IMR-90 (cell line): ENCODE results near the gene CCDC28B. TPM values are rescaled to one million over a fixed set of nuclear protein-coding genes. Genes with fewer than 3 reads are reported as not detected.

Source experiments
- ATAC-seq: fragments of 200-7000 bp; cut with Tn5 transposase; 2 replicates; pipeline ENCODE4 v1.9.1; 2020; ENCODE audit warnings: low read depth, mild to moderate bottlenecking, moderate library complexity
- BruUV-seq: library from RNA; stranded (reverse); fragments of 400-500 nt; replicated peaks from 2 replicates; lab custom pipeline; 2021; lab: Mats Ljungman, UMichigan
- CTCF ChIA-PET: fragments of 300-600 bp; formaldehyde crosslinking; extraction: SDS; loops from one replicate; lab custom pipeline; 2021; ENCODE audit warnings: antibody characterized with exemption; lab: Yijun Ruan, JAX
- POLR2A ChIA-PET: fragments of 300-600 bp; sonication (Branson Sonifier 250); formaldehyde crosslinking; loops from one replicate; lab custom pipeline; 2022; ENCODE audit warnings: antibody characterized with exemption; ENCODE audit not compliant: unreplicated experiment; lab: Charles Lee
- DNase-seq: peaks from one replicate; pipeline ENCODE4 v3.0.0; 2013
- H2AFZ ChIP-seq: replicated peaks from 2 replicates; pipeline ENCODE3; 2013; ENCODE audit warnings: low read length, mild to moderate bottlenecking; ENCODE audit not compliant: poor library complexity
- H2AK5ac ChIP-seq: 2 replicates; pipeline ENCODE4 v1.6.1; 2013; ENCODE audit warnings: low read depth, low read length, inconsistent platforms
- H2AK9ac ChIP-seq: replicated peaks from 2 replicates; pipeline ENCODE3; 2013; ENCODE audit warnings: mild to moderate bottlenecking, low read depth, low read length, moderate library complexity; ENCODE audit not compliant: poor library complexity
- H2BK120ac ChIP-seq: 2 replicates; pipeline ENCODE4 v1.6.1; 2013; ENCODE audit warnings: low read depth, low read length, inconsistent platforms
- H2BK15ac ChIP-seq: 3 replicates; pipeline ENCODE4 v1.6.1; 2013; ENCODE audit warnings: low read depth, low read length, inconsistent platforms
- H2BK20ac ChIP-seq: 2 replicates; pipeline ENCODE4 v1.6.1; 2013; ENCODE audit warnings: low read depth, mild to moderate bottlenecking, inconsistent platforms, low read length, moderate library complexity
- H2BK5ac ChIP-seq: 2 replicates; pipeline ENCODE4 v1.6.1; 2013; ENCODE audit warnings: mild to moderate bottlenecking, low read depth, low read length, inconsistent platforms; ENCODE audit not compliant: poor library complexity, severe bottlenecking
- H3K14ac ChIP-seq: replicated peaks from 2 replicates; pipeline ENCODE4 v1.6.1; 2013; ENCODE audit warnings: low read depth, low read length, inconsistent platforms
- H3K18ac ChIP-seq: 2 replicates; pipeline ENCODE4 v1.6.1; 2013; ENCODE audit warnings: low read depth, low read length, control low read depth
- H3K23ac ChIP-seq: 2 replicates; pipeline ENCODE4 v1.6.1; 2013; ENCODE audit warnings: low read depth, low read length, inconsistent platforms
- H3K27ac ChIP-seq: 2 replicates; pipeline ENCODE4 v1.5.1; 2013; ENCODE audit warnings: mild to moderate bottlenecking, control low read depth, low read length; ENCODE audit not compliant: insufficient read depth
- H3K27me3 ChIP-seq: 2 replicates; pipeline ENCODE4 v1.6.1; 2013; ENCODE audit warnings: low read length; ENCODE audit not compliant: control insufficient read depth, insufficient read depth
- H3K36me3 ChIP-seq: 2 replicates; pipeline ENCODE4 v1.6.1; 2013; ENCODE audit warnings: low read length, mixed read lengths; ENCODE audit not compliant: control insufficient read depth, insufficient read depth
- H3K4ac ChIP-seq: 2 replicates; pipeline ENCODE4 v1.6.1; 2013; ENCODE audit warnings: low read depth, low read length, inconsistent platforms
- H3K4me1 ChIP-seq: 2 replicates; pipeline ENCODE4 v1.6.1; 2013; ENCODE audit warnings: low read length, mixed read lengths; ENCODE audit not compliant: control insufficient read depth, insufficient read depth
- H3K4me2 ChIP-seq: 2 replicates; pipeline ENCODE4 v1.6.1; 2013; ENCODE audit warnings: low read depth, mild to moderate bottlenecking, control low read depth, low read length, moderate library complexity
- H3K4me3 ChIP-seq: 2 replicates; pipeline ENCODE4 v1.5.1; 2013; ENCODE audit warnings: low read depth, mild to moderate bottlenecking, control low read depth, low read length, moderate library complexity; ENCODE audit not compliant: insufficient read depth
- H3K56ac ChIP-seq: 2 replicates; pipeline ENCODE4 v1.6.1; 2013; ENCODE audit warnings: low read length, inconsistent platforms; ENCODE audit not compliant: insufficient read depth; ENCODE audit errors: extremely low read depth
- H3K79me1 ChIP-seq, 2 experiments: 2 replicates each; pipeline ENCODE4 v1.6.1; 2013; ENCODE audit warnings: low read length in 2 of 2, inconsistent platforms in 1 of 2, low read depth in 1 of 2
- H3K9ac ChIP-seq: 2 replicates; pipeline ENCODE4 v1.6.1; 2013; ENCODE audit warnings: low read depth, low read length, control low read depth
- H3K9me1 ChIP-seq: 2 replicates; pipeline ENCODE4 v1.6.1; 2013; ENCODE audit warnings: low read length, inconsistent platforms; ENCODE audit not compliant: insufficient read depth
- H3K9me3 ChIP-seq: 2 replicates; pipeline ENCODE4 v1.6.1; 2013; ENCODE audit warnings: low read length; ENCODE audit not compliant: control insufficient read depth, insufficient read depth
- H4K20me1 ChIP-seq: 2 replicates; pipeline ENCODE4 v1.6.1; 2013; ENCODE audit warnings: low read length, inconsistent platforms; ENCODE audit not compliant: insufficient read depth
- H4K5ac ChIP-seq: 2 replicates; pipeline ENCODE4 v1.6.1; 2013; ENCODE audit warnings: mild to moderate bottlenecking, low read depth, low read length, control low read depth
- H4K8ac ChIP-seq, 2 experiments: 2 replicates each; pipeline ENCODE4 v1.6.1; 2013; ENCODE audit warnings: low read depth in 2 of 2, low read length in 2 of 2, control low read depth in 1 of 2, inconsistent platforms in 1 of 2
- H4K91ac ChIP-seq: 2 replicates; pipeline ENCODE4 v1.6.1; 2013; ENCODE audit warnings: low read depth, low read length, inconsistent platforms; ENCODE audit not compliant: insufficient read depth
- MAFK ChIP-seq: IDR thresholded peaks from 2 replicates; pipeline ENCODE4 v1.6.1; 2012; ENCODE audit warnings: low read depth, low read length, improper control_type of control experiment
- MAZ ChIP-seq: IDR thresholded peaks from 2 replicates; pipeline ENCODE4 v1.6.1; 2012; ENCODE audit warnings: low read depth, mild to moderate bottlenecking, low read length, improper control_type of control experiment, moderate library complexity, borderline replicate concordance
- NFE2L2 ChIP-seq: fragments of 150-350 bp; IDR thresholded peaks from 2 replicates; pipeline ENCODE4 v1.6.1; 2016; ENCODE audit warnings: low read depth, mild to moderate bottlenecking, low read length
- RAD21 ChIP-seq: IDR thresholded peaks from 2 replicates; pipeline ENCODE4 v1.6.1; 2012; ENCODE audit warnings: low read length, improper control_type of control experiment
- RCOR1 ChIP-seq: IDR thresholded peaks from 2 replicates; pipeline ENCODE4 v1.6.1; 2012; ENCODE audit warnings: mild to moderate bottlenecking, low read length, improper control_type of control experiment; ENCODE audit not compliant: insufficient replicate concordance
- SMC3 ChIP-seq: fragments of 150-350 bp; IDR thresholded peaks from 2 replicates; pipeline ENCODE4 v1.6.1; 2016; ENCODE audit warnings: low read depth, mild to moderate bottlenecking, antibody characterized with exemption, low read length, moderate library complexity
- WGBS, 2 experiments: methylation state at CpG; one replicate each; pipeline versions ENCODE4 v1.1.5 to v1.1.7; 2013; ENCODE audit warnings: missing lambda C conversion rate in 2 of 2; ENCODE audit not compliant: insufficient read length in 1 of 2; ENCODE audit errors: extremely low coverage in 2 of 2; 5-methylcytosine and 5-hydroxymethylcytosine counted together
- dilution Hi-C: fragments of 300-500 bp; cut with HindIII; formaldehyde crosslinking; loops from one replicate; pipeline ENCODE4 v1.14.3; 2018; ENCODE audit warnings: low sequenced_read_pairs; ENCODE audit not compliant: unreplicated experiment
- in situ Hi-C: fragments of 300-500 bp; cut with MboI; formaldehyde crosslinking; loops from 3 replicates; pipeline ENCODE4 v1.14.3; 2019; ENCODE audit warnings: low sequenced_read_pairs, inconsistent platforms, mixed read lengths
- intact Hi-C: fragments of 100-400 bp; cut with micrococcal nuclease; formaldehyde crosslinking; loops from 2 replicates; pipeline ENCODE4 v1.10.0; 2022
- polyA plus RNA-seq, 3 experiments: library from polyadenylated mRNA; depleted of rRNA; stranded (reverse); fragments of >200 nt; gene quantifications; 2 replicates each; pipeline ENCODE4 v1.2.3, GENCODE V29; 2012; ENCODE audit warnings: low replicate concordance in 1 of 3
- total RNA-seq: library from RNA; depleted of rRNA; stranded (reverse); fragments of >200 nt; gene quantifications from 2 replicates; pipeline ENCODE4 v1.2.3, GENCODE V29; 2012
- TF ChIP-seq, protein P1 (sequence below): fragments of 150-350 bp; IDR thresholded peaks from 2 replicates; pipeline ENCODE4 v1.6.1; 2017; ENCODE audit warnings: mild to moderate bottlenecking, antibody characterized with exemption, low read length, low read depth

The CCDC28B gene
- total and polyA plus RNA-seq, 2 of the 4 experiments (the other 2 are of a cell fraction), result 17.2 to 18.4 TPM

DNA sequence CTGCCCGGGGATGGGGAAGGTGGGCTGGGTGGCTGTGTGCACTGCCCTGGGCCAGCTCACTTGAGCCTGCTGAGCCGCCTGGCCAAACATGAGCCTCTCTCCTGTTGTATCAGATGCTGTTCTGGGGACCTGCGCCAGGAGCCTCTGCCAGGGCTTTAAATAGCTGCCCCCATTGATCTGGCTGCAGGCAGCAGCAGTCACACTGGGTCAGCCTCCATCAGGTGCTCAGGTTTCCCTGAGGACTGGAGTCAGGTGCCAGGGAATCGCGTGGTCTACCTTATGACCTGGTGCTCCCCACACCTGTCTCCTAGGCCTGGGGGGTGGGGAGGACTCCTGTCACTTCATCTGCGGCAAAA, 700 bp upstream of the CCDC28B start:
- dilution Hi-C loops, result no loop called here
- BruUV-seq, result no TSS peak

More for the DNA sequence above, 700 bp upstream of the CCDC28B start:
- peak; percentile 26 for DNase-seq
- intact Hi-C loops (no loop called here), in situ Hi-C loops (no loop called here)
- Histone ChIP-seq H4K5ac (no peak overlapping the region), H2BK20ac (peak overlapping the region; percentile 2; the same call in 1 of the 2 replicates), H3K4ac (peak overlapping the region; percentile 88), H3K27ac (peak overlapping the region; percentile 78; the same call in 1 of the 2 replicates), H3K4me1 (peaks cover 31% of the 10 kb centered on the region), H4K8ac (peak overlapping the region in 1 of 2 experiments; percentile 88; a peak in 1 of 4 replicates), H3K27me3 (no peaks in the 10 kb centered on the region), H3K23ac (0 out of 2 replicates have a peak overlapping the region, but pooled peaks have one; percentile 13), H3K79me1 (peaks cover under 1 to 49% of the 10 kb centered on the region in 2 experiments; a peak in 2 of 4 replicates), H3K14ac (peak overlapping the region; percentile 75), H3K4me3 (peak overlapping the region; percentile 63; the same call in 1 of the 2 replicates), H4K20me1 (0 out of 2 replicates have a peak, but pooled peaks cover 3% of the 10 kb centered on the region), H3K4me2 (peak overlapping the region; percentile 60), H2BK5ac (peak overlapping the region; percentile 80), H4K91ac (no peak overlapping the region; the same call in 1 of the 2 replicates), H2AK5ac (peak overlapping the region; percentile 78), H3K9ac (peak overlapping the region; percentile 72), H2BK120ac (peak overlapping the region; percentile 81), H3K36me3 (peaks cover 37% of the 10 kb centered on the region), H3K9me1 (peaks cover 16% of the 10 kb centered on the region; the same call in 1 of the 2 replicates), H3K18ac (no peak overlapping the region), H2AFZ (peak overlapping the region; percentile 94), H2AK9ac (peak overlapping the region; percentile 92), H3K9me3 (no peaks in the 10 kb centered on the region), H3K56ac (no peak overlapping the region), H2BK15ac (no peak overlapping the region)
- CTCF ChIA-PET, result interaction anchor here (0.6 to 0.9 kb wide), 2 partner anchors 90 to 185 kb away, joined by 3 read pairs; no protein-coding TSS in a partner anchor
- TF ChIP-seq NFE2L2 (no peak), RAD21 (no peak), RCOR1 (no peak), MAZ (no peak), MAFK (no peak), SMC3 (no peak)
- TF ChIP-seq, protein P1, sequence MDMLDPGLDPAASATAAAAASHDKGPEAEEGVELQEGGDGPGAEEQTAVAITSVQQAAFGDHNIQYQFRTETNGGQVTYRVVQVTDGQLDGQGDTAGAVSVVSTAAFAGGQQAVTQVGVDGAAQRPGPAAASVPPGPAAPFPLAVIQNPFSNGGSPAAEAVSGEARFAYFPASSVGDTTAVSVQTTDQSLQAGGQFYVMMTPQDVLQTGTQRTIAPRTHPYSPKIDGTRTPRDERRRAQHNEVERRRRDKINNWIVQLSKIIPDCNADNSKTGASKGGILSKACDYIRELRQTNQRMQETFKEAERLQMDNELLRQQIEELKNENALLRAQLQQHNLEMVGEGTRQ, result no peak
- WGBS, 2 experiments, result 39% methylated on average over 2 of the region's 6 CpGs; no CpG with 5 or more reads in 1 of the 2 experiments
- POLR2A ChIA-PET, result interaction anchor here (0.6 kb wide), 1 partner anchor 184 kb away, joined by 3 read pairs; no protein-coding TSS in a partner anchor
- 0 out of 2 replicates have a peak, but pooled peaks have one; percentile 0 for ATAC-seq
